Measurements from ENCODE around the gene LENG8.

- TF ChIP-seq CTCF (conservative IDR thresholded peaks at IDR 0.05; ENCODE audit: low read depth, low read length) (no peak), EZH2 (IDR thresholded peaks at IDR 0.05; ENCODE audit: low read length, unreplicated experiment) (no peak)
Observed at GRCh38 chr19:54463531-54464043, 14.6 kb downstream of the LENG8 start, which contains the start of gene LENG9.

Data from PC-3 (cell line).